GM13977 (cell line): ENCODE data around the gene SLC41A1.
A peak's percentile ranks its signal among the peaks of the same experiment; 100 is the strongest.

Experiments
- DNase-seq: peaks from one replicate; pipeline ENCODE4 v3.0.0; 2012; ENCODE audit warnings: low spot score
- CTCF ChIP-seq: IDR thresholded peaks from 2 replicates; pipeline ENCODE4 v1.5.1; 2012; ENCODE audit warnings: mild to moderate bottlenecking, control low read depth; ENCODE audit not compliant: insufficient read depth; ENCODE audit errors: extremely low read depth, missing control alignments
- in situ Hi-C: fragments of 300-500 bp; cut with MboI; formaldehyde crosslinking; loops from one replicate; pipeline ENCODE4 v1.12.0; 2022; ENCODE audit warnings: low sequenced_read_pairs, low pct_unique_long_range_greater_than_20kb, mixed read lengths, inconsistent platforms; ENCODE audit not compliant: unreplicated experiment

The SLC41A1 gene

GRCh38 chr1:205849619-205850355 lies 36.8 kb upstream of the SLC41A1 start, which contains the start of gene PM20D1:
TSS of gene PM20D1 (minus strand) at chr1:205850132. CDS start at chr1:205850072, 60 bp downstream.
- in situ Hi-C loops = no loop called here
- peak; percentile 65 for DNase-seq

GRCh38 chr1:205843036-205843859 lies 30.2 kb upstream of the SLC41A1 start:
- TF ChIP-seq CTCF = no peak
- in situ Hi-C loops = no loop called here
- DNase-seq = peak; percentile 4

More at GRCh38 chr1:205849619-205850355, 36.8 kb upstream of the SLC41A1 start, which contains the start of gene PM20D1:
- TF ChIP-seq CTCF = no peak

- in situ Hi-C loops = no loop called here
- TF ChIP-seq CTCF = no peak
- DNase-seq = peak; percentile 1
Observed at GRCh38 chr1:205842229-205842628, 29.2 kb upstream of the SLC41A1 start.

GRCh38 chr1:205840146-205840923 lies 27.3 kb upstream of the SLC41A1 start:
- in situ Hi-C loops = no loop called here
- no peak for DNase-seq
- no peak for TF ChIP-seq CTCF

GRCh38 chr1:205837382-205837970 lies 24.5 kb upstream of the SLC41A1 start:
- in situ Hi-C loops = no loop called here
- TF ChIP-seq CTCF = no peak
- DNase-seq = no peak

- TF ChIP-seq CTCF = no peak
- no peak for DNase-seq
- in situ Hi-C loops = no loop called here
Observed at GRCh38 chr1:205834751-205835150, 21.8 kb upstream of the SLC41A1 start.
